BJ (cell line): ENCODE measurements around the gene KPNA2. TPM values are rescaled to one million over a fixed set of nuclear protein-coding genes. Genes with fewer than 3 reads are reported as not detected.

Source experiments
- CTCF ChIA-PET: fragments of 350-600 bp; formaldehyde crosslinking; extraction: SDS; loops from one replicate; lab custom pipeline; 2021; ENCODE audit warnings: antibody characterized with exemption, inconsistent platforms; lab: Yijun Ruan, JAX
- POLR2A ChIA-PET: fragments of 300-600 bp; sonication (Branson Sonifier 250); formaldehyde crosslinking; extraction: SDS; loops from one replicate; lab custom pipeline; 2021; ENCODE audit warnings: antibody characterized with exemption; lab: Charles Lee
- DNase-seq: peaks from one replicate; pipeline ENCODE4 v3.0.0-alpha.2; 2011; ENCODE audit warnings: low read depth
- H3K27me3 ChIP-seq: 2 replicates; pipeline ENCODE4 v1.6.0; 2011; ENCODE audit warnings: low read length; ENCODE audit not compliant: control insufficient read depth, insufficient read depth
- H3K36me3 ChIP-seq: 2 replicates; pipeline ENCODE4 v1.5.1; 2011; ENCODE audit warnings: low read length; ENCODE audit not compliant: control insufficient read depth, insufficient read depth
- H3K4me3 ChIP-seq: 2 replicates; pipeline ENCODE4 v1.5.1; 2011; ENCODE audit warnings: low read depth, mild to moderate bottlenecking, control low read depth, low read length
- polyA plus RNA-seq: library from polyadenylated mRNA; depleted of rRNA; stranded (reverse); fragments of >200 nt; gene quantifications from 2 replicates; pipeline ENCODE4 v1.2.3, GENCODE V29; 2011
- TF ChIP-seq, protein P1 (sequence below): IDR thresholded peaks from 2 replicates; pipeline ENCODE4 v1.5.1; 2011; ENCODE audit warnings: low read depth, mild to moderate bottlenecking, control low read depth, inconsistent platforms, low read length, moderate library complexity; ENCODE audit not compliant: insufficient read depth

KPNA2 gene
- polyA plus RNA-seq, 1 experiment: 165 TPM

DNA sequence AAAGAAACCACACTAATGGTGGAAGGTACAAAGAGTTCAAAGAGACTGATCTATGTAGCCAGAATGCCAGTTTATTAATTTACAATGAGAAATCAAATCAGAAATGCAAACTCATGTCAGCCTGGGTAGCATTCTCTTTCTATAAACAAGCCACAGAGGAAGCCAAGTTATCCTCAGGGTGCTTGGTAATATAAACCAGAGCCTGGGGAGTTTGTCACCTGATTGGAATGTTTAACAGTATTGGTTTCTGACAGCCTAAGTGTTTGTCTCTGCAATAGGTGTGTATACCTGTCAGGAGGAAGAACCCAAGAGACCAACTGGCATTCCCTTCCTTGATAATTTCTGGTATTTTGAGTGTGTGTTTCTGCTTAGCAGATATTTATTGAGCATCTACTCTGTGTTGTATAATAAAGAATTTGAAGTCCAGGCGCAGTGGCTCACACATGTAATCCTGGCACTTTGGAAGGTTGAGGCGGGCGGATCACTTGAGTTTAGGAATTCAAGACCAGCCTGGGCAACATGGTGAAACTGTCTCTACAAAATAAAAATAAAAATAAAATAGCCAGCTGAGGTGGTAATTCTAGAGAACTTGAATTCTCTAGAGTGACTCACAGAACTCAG is 36.1 kb upstream of the KPNA2 start:
- CTCF ChIA-PET: no interaction called here
- Histone ChIP-seq H3K36me3 (no peaks in the 10 kb centered on the region), H3K27me3 (no peaks in the 10 kb centered on the region), H3K4me3 (no peak overlapping the region)
- TF ChIP-seq, protein P1, sequence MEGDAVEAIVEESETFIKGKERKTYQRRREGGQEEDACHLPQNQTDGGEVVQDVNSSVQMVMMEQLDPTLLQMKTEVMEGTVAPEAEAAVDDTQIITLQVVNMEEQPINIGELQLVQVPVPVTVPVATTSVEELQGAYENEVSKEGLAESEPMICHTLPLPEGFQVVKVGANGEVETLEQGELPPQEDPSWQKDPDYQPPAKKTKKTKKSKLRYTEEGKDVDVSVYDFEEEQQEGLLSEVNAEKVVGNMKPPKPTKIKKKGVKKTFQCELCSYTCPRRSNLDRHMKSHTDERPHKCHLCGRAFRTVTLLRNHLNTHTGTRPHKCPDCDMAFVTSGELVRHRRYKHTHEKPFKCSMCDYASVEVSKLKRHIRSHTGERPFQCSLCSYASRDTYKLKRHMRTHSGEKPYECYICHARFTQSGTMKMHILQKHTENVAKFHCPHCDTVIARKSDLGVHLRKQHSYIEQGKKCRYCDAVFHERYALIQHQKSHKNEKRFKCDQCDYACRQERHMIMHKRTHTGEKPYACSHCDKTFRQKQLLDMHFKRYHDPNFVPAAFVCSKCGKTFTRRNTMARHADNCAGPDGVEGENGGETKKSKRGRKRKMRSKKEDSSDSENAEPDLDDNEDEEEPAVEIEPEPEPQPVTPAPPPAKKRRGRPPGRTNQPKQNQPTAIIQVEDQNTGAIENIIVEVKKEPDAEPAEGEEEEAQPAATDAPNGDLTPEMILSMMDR: no peak
- POLR2A ChIA-PET: no interaction called here
- no peak for DNase-seq

DNA sequence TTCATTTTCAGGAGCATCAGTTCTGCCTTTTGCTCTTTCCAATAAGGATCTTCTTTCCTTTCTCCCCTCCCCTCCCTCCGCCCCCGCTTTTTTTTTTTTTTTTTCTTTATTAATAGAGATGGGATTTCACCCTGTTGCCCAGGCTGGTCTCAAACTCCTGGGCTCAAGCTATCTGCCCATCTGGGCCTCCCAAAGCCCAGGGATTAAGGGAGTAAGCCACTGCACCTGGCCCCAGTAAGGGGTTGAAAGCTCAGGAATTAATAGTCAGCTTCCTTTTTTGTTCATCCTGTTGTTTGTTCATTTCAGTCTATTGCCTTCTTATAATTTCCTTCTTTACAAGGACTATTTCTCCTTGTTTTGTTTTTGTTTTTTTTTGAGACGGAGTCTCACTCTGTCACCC is 31.3 kb upstream of the KPNA2 start:
- no peaks in the 10 kb centered on the region for H3K27me3 ChIP-seq
- no peak for DNase-seq
- CTCF ChIA-PET: interaction anchor here (0.7 kb wide), 1 partner anchor 28 kb away, joined by 3 read pairs; no protein-coding TSS in a partner anchor
- TF ChIP-seq, protein P1: no peak
- H3K36me3 ChIP-seq: no peaks in the 10 kb centered on the region
- no peak overlapping the region for H3K4me3 ChIP-seq
- POLR2A ChIA-PET: no interaction called here

DNA sequence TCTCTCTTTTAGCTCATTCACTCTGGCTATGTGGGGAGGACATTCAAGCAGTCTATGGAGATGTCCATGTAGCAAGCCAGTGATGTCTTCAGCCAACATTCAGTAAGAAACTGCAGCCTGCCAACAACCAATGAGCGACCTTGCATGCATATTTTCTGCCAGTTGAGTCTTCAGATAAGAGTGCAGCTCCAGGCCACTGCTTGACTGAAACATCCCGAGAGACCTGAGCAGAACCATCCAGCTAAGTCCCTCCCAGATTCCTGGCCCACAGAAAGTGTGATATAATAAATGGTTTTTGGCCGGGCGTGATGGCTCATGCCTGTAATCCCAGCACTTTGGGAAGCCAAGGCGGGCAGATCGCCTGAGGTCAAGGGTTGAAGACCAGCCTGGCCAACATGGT is 28.7 kb upstream of the KPNA2 start:
- CTCF ChIA-PET: interaction anchor here (1.0 kb wide), 1 partner anchor 9 kb away, joined by 3 read pairs; no protein-coding TSS in a partner anchor
- POLR2A ChIA-PET: interaction anchor here (0.7 kb wide), 1 partner anchor 835 kb away, joined by 7 read pairs; no protein-coding TSS in a partner anchor
- H3K4me3 ChIP-seq: no peak overlapping the region
- no peaks in the 10 kb centered on the region for H3K27me3 ChIP-seq
- no peak for DNase-seq
- TF ChIP-seq, protein P1: no peak
- H3K36me3 ChIP-seq: no peaks in the 10 kb centered on the region

DNA sequence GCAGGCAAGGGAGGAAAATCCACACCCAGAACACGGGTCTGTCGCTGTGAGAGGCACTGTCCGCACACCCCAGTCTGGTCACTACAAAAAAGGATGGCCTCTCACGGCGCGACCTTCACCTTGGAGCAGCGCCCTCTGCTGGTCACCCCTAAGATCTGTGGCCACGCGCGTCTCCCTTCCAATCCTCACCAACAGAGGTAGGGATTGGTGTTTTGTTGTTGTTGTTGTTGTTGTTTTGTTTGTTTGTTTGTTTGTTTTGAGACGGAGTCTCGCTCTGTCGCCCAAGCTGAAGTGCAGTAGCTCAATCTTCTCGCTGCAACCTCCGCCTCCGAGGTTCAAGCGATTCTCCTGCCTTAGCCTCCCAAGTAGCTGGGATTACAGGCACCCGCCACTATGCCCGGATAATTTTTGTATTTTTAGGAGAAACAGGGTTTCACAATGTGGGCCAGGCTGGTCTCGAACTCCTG is 24.3 kb upstream of the KPNA2 start:
- TF ChIP-seq, protein P1: peak; percentile 73
- H3K4me3 ChIP-seq: no peak overlapping the region
- CTCF ChIA-PET: interaction anchor here (0.8 to 1.3 kb wide), 8 partner anchors 8 to 36 kb away, joined by 3 to 4 read pairs (median 3); no protein-coding TSS in a partner anchor
- POLR2A ChIA-PET: no interaction called here
- H3K27me3 ChIP-seq: no peaks in the 10 kb centered on the region
- no peak for DNase-seq
- no peaks in the 10 kb centered on the region for H3K36me3 ChIP-seq

DNA sequence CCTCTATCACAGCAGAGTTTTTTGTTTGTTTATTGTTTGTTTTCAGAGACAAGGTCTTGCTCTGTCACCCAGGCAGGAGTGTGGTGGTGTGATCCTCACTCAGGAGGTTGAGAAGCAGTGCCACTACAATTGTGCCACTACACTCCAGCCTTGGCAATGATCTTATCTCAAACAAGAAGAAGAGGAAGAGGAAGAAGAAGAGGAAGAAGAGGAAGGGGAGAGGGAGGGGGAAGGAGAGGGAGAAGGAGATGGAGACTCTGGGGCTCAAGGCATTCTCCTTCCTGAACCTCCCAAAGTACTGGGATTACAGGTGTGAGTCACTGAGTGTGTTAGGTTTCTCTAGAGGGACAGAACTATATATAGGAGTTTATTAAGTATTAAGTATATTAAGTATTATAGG is 22.1 kb upstream of the KPNA2 start:
- Histone ChIP-seq H3K27me3 (no peaks in the 10 kb centered on the region), H3K4me3 (no peak overlapping the region), H3K36me3 (no peaks in the 10 kb centered on the region)
- ChIA-PET CTCF (no interaction called here), POLR2A (no interaction called here)
- DNase-seq: no peak
- TF ChIP-seq, protein P1: no peak
